Dermis microvascular lymphatic vessel endothelial cell (primary cell): ENCODE results near the gene MAEA. TPM values are rescaled to one million over a fixed set of nuclear protein-coding genes. Genes with fewer than 3 reads are reported as not detected.

Experiments
- DNase-seq, 2 donors: peaks; one replicate each; pipeline versions ENCODE4 v3.0.0 to v3.0.0-alpha.2; 2010; ENCODE audit warnings: low read depth in 2 of 2
- total RNA-seq: library from RNA; depleted of rRNA; stranded (reverse); fragments of >200 nt; gene quantifications from 2 replicates; pipeline ENCODE4 v1.2.1, GENCODE V29; 2014

MAEA gene
- total RNA-seq, 1 donor from 2014 or later: 45.8 TPM

DNA sequence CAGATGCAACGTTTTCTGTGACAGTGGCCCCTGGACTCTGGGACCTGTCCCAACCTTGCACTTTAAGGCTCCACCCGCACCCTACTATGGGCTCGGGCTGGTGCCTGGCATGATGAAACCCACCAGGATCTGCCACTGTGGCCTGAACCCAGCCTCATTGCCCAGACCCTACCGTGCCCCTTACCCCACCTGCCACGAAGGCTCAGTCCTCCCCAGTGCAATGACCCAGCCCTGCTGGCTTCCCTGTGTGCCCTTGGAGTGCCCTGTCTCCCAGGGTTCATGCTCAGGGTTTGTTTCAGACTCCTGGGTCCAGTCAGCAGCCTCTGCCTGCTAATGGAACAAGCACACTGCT, 60.5 kb downstream of the MAEA start:
- DNase-seq: no peak

- DNase-seq: peak; percentile 52 to 77
These were observed 62.3 kb downstream of the MAEA start for GRCh38 chr4:1351854-1352566.

- DNase-seq: no peak
These were observed 62.8 kb downstream of the MAEA start for GRCh38 chr4:1352567-1352900.

DNA sequence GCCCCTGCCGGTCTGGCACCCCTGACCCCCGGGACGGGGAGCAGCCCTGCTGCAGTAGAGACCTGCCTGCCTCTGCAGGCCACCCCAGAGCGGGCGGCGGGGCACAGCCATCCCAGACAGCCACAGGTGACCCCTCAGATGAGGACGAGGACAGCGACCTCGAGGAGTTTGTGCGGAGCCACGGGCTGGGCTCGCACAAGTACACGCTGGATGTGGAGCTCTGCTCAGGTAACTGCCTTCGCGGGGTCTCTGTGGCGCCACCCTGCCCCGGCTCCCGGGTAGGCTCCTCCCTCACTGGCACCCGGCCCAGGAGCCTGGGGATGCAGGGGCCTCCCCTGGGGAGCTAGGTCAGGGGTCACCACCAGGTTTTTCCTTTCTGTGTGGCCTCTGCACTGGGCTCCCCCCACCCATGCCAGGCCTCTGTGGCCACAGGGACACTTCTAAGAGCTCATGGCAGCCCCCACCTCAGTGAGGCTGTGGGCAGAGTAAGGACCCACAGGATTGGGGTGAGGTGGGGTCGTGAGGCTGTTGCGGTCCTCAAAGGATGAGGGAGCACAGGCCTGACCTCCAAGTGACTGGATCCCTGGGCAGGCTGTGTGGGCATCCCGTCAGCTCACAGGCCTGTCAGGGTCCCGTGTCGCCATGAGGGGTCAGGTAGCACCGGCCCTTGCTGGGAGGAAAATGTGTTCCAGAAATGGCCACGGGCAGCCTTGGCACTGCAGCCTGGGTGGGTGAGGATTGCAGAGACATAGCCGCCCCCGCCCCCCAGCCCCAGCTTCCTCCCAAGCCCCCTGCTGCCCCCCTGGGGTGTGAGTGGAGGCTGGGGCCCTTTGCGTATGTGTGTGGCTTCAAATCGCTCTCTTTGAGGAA, 63.7 kb downstream of the MAEA start:
- DNase-seq: no peak

DNA sequence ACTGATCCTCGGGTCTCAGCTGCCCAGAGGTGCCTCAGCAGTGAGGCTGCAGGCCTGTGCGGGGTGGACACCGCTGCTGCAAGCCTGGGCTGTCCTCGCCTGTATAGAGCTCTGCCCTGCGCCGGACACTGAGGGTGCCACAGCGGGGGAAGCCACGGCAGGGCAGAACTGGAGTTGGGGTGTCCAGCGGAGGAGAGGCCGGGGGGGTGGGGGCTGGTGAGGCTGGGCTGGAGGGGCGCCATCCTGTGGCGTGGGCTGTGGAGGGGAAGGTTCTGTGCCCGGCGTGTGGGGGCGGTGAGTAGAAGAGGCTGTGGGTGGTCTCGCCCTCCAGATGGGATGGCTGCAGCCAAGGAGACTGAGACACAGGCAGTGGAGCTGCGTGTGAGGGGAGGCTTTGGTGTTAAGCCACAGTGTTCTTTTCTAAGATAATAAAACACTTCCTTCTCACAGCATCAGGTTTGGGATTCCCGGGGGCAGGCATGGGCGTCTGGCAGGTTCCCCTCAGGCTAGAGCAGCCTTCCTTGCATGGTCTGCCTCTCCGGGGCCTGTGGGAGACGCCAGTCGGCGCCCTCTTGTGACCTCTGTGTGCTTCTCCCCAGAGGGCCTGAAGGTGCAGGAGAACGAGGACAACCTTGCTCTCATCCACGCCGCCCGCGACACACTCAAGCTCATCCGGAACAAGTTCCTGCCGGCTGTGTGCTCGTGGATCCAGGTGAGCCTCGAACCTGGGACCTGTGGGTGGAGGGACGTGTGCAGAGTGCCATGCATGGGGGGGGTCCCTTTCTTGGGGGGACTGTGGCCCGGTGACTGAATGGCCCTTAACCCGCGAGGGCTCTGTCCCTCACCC, 64.7 kb downstream of the MAEA start:
- no peak for DNase-seq

DNA sequence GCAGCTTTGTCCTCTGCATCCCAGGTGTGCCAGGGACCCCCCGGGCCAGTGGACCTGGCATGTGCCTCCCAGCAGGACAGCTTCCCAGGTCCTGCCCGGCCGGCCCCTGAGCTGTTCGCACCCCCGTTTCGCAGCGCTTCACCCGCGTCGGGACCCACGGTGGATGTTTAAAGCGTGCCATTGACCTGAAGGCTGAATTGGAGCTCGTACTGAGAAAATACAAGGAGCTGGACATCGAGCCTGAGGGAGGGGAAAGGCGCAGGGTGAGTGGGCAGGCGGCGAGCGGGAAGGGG, 65.2 kb downstream of the MAEA start:
- DNase-seq: no peak

DNA sequence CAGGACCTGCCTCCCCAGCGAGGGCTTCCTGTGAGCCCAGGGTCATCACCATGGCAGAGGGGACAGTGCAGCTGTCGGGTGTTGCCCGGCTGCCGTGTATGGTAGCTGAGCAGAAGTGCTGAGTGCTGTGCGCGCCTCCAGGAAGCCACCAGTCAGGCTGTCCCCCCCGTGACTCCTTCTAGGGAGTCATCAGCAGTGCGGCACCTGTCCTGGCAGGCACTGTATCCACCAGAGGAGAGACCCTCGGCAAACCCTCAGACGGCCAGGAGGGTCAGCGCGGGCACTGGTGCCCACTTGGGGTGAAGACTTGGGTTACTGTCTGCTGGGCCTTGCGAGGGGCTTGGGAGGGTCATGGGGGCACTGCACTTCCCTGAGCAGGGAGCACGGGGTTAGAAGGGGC, 65.7 kb downstream of the MAEA start:
- no peak for DNase-seq

DNA sequence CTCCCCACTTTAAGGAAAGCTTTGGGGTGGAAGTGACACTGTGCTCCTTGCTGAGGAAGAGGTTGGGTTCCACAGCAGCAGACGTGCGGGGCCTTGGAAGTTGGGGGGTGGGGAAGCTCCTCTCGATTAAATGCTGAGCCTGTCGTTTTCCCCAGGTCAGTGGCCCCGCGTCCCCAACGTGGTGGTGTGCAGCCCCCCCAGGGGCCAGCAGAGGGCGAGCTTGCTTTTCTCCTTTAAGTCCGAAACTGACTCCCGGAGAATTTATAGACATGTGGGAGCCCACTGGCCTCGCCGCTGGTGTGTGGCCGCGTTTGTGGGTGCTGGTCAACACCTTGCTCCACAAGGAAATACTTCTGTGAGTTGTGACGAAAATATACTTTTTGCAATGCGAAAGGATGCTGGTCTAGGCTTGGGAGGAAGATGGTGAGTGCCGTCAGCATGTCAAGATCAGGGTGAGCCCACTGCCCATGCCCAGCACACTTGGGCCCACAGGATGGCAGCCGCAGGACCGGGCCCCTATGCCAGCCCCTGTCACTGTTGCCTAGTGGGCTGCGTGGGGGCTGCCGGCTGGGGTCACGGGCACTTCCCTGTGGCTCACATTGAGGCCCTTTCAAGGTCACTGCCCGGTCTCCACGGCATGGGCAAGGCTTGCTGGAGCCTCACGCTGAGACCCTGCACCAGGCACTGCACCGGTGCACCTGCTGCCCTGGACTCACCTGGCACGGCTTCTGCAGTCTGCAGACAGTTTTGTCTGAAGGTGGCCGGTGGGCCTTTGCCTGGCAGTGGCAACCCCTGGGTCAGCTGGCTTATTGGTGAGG, 66.7 kb downstream of the MAEA start:
- peak; percentile 38 to 64 for DNase-seq

DNA sequence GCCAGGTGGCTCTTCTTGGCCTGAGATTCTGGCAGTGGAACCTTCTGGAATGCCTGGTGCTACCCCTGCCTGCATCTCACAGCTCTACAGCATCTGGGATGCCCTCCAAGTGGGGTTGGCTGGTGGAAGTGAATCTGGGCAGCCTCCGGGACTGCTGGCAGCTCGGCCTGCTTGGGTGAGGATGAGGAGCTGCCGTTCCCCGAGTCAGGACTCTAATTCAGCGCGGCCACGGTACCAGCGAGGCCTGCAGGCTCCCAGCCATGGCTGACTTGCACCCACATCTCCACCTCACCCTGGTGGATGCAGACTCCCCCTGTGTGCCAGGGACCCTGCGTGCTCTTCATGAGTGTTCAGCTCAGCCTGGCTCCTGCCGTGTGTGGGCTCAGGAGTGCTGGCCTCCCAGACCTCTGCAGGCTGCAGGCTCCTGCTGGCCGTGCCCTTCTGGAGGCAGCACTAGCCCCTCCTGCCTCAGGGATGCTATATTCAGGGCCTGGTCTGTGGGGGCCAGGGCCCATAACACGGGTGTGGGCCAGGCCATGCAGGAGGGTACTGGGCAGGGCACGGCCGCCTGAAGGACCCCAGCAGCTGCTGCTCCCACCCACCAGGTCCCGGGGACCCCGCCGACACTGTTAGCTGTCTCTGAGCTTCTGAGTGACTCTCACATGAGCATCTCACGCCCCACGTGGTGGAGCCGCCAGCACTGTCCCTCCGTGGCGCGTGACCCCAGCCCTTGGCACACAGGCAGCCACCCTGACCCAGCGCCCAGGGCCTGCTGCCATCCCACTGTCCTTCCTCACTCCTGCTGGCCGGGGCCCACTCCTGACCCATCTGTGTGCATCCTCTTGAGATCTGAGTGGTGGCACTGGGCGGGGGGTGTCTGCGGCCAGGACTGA, 67.9 kb downstream of the MAEA start:
- no peak for DNase-seq

DNA sequence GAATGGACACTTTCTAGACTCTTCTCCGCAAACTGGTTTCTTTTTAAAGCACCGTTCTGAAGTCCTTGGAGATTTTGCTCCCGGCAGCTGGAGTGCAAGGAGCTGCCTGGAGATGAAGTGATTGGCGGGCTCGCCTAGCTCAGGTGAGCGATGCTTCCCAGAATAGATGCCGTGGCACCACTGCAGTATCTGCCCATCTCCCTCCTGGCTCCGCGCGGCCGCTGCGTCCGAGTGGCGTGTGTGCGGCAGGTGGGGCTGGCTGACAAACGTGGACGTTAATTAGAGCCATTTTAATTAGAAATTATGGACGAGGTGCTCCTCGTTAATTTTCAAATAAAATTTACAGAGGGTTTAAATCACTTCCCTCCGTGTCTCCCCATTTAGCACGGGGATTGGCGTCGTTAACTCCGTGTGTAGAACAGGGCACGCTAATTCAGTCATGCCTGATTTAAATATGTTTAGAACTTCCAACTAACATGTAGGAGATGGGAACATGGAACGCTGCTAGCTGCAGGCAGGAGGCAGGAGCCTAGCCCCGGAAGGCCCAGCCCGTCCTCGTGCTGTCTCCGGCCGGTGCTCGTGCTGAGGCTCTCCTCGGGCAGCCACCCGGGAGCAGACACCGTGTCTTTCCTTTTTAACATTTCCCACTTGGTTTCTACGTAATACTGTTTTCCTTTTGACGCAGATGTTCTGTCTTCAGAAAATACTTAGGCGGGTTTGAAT, 68.9 kb downstream of the MAEA start:
- DNase-seq: no peak

DNA sequence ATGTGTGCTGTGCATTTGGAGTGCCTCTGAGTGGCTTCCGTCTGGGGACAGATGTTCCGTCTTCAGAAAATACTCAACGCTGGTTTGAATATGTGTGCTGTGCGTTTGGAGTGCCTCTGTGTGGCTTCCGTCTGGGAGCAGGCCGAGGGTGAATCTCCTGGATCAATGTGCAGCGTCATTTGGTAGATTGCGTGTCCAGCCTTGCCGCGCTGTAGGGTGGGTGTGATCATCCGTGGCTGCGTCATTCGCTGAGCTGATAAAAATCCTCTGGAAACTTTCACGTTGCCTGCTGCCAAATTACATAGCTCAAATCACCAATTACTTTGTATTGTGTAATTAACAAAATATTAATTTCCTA, 69.4 kb downstream of the MAEA start:
- no peak for DNase-seq

DNA sequence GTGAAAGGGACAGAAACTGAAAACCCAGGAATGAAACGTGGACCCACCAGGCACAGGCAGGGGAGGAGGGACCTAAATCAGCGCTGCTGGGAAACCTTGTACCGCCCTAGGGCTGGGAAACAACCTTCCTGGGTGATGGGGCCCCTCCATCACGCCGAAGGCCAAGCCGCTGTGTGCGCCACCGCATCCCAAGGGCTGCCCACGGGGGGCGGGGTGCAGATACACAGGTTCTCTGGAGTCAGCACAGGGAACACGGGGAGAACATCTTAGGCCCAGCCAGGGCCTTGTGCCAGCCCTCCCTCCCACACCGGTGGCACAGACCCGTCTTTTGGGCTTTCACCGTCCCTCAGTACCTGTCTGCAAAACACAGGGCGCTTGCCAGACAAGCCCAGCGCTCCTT, 70.3 kb downstream of the MAEA start:
- no peak for DNase-seq

GRCh38 chr4:1360423-1361283, 71.0 kb downstream of the MAEA start:
- DNase-seq: no peak

DNA sequence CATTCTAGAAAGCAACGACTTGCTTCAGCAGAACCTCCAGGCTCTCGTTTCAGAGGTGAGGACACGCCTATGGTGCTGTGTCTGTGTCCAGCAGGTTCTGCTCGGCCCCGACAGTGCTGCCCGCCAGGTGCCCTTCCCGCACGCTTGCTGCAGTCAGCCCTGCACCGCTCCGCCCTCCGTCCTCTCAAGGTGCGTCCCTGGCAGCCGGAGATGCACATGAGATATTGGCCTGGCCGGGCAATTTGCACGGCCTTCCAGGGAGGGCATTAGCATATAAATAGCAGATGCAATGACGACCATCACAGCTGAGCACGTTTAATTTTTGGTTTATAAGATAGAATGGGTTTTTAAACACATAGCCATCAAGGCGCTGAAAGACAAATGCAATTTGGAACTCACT, 71.7 kb downstream of the MAEA start:
- DNase-seq: no peak

- DNase-seq: no peak
These were observed 72.4 kb downstream of the MAEA start for GRCh38 chr4:1362046-1362445.

DNA sequence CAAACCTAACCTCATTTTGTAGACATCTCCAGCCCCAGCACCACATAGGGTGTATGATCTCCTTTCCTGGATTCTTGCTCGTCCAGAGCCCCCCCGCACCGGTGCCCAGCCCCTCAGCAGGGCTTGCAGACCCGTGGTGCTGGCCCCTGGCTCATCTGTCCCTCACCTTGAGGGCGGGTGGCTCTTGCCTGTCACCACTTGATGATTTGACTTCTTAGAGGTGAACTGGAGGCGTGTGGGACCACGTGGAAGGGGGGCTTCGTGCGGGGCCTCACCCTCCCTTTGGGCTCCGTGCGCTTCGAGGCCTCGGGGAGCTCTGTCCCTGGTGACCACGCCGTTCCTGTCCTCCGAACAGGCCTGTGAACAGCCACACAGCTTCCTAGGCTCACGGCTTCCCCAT, 72.8 kb downstream of the MAEA start:
- no peak for DNase-seq

DNA sequence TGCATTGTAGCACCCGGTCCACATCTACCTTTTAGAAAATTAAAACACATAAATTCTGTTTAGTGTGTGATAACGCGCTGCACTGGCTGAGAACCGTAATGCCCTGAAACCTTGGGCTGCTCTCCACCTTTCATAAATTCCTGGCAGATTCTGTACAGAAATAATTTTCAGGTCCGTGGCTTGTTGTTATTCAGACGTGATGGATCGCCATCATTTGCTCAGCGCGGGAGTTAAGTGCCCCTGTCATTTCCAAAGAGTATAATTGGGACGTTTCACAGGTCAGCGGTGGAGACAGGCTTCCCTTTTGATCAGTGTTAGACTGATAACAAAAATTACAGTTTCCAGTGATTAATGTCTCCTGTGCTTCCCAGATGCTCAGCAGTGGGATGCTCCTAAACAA, 73.8 kb downstream of the MAEA start:
- no peak for DNase-seq

- no peak for DNase-seq
These were observed 74.5 kb downstream of the MAEA start for GRCh38 chr4:1364217-1364616.

- no peak for DNase-seq
These were observed 75.1 kb downstream of the MAEA start for GRCh38 chr4:1364748-1365147.
